ENCODE data around the gene MDC1. TPM values are rescaled to one million over a fixed set of nuclear protein-coding genes. Genes with fewer than 3 reads are reported as not detected.

MDC1 gene
- total and polyA plus RNA-seq, 2 of the 13 experiments (the other 11 are each of a cell fraction or from before 2014, with no cell fraction given) = 8.4 to 14.0 TPM

- TF ChIP-seq ZNF142 (CRISPR knock-in tag; IDR thresholded peaks at IDR 0.05) (peak; percentile 67; the same call in 1 of the 2 replicates), SP5 (CRISPR knock-in tag; IDR thresholded peaks at IDR 0.05; ENCODE audit: borderline replicate concordance, low read depth) (peak; percentile 77), THAP11 (CRISPR knock-in tag; IDR thresholded peaks at IDR 0.05) (peak; percentile 85), ZNF746 (CRISPR knock-in tag; IDR thresholded peaks at IDR 0.05) (no peak), CREM (IDR thresholded peaks at IDR 0.05) (0 out of 2 replicates have a peak, but pooled peaks have one; percentile 36), CREM (CRISPR knock-in tag; IDR thresholded peaks at IDR 0.05) (no peak; the same call in 1 of the 2 replicates), ZNF710 (CRISPR knock-in tag; IDR thresholded peaks at IDR 0.05; ENCODE audit: borderline replicate concordance) (0 out of 2 replicates have a peak, but pooled peaks have one; percentile 55), CERS6 (CRISPR knock-in tag; IDR thresholded peaks at IDR 0.05) (no peak), ZNF670 (CRISPR knock-in tag; IDR thresholded peaks at IDR 0.05; ENCODE audit: borderline replicate concordance) (no peak), ZNF354B (CRISPR knock-in tag; IDR thresholded peaks at IDR 0.05) (no peak), ZNF430 (CRISPR knock-in tag; IDR thresholded peaks at IDR 0.05) (peak; percentile 90; the same call in 1 of the 2 replicates), ZNF83 (CRISPR knock-in tag; IDR thresholded peaks at IDR 0.05; ENCODE audit: borderline replicate concordance) (peak; percentile 61; the same call in 1 of the 2 replicates), CBFB (CRISPR knock-in tag; IDR thresholded peaks at IDR 0.05) (no peak), ZNF34 (CRISPR knock-in tag; IDR thresholded peaks at IDR 0.05; ENCODE audit: borderline replicate concordance) (no peak), ZNF768 (CRISPR knock-in tag; IDR thresholded peaks at IDR 0.05) (peak; percentile 66), REXO4 (CRISPR knock-in tag; IDR thresholded peaks at IDR 0.05; ENCODE audit: borderline replicate concordance) (no peak), ZFY (CRISPR knock-in tag; IDR thresholded peaks at IDR 0.05) (peak; percentile 46), PATZ1 (CRISPR knock-in tag; IDR thresholded peaks at IDR 0.05) (peak; percentile 92), ZNF225 (CRISPR knock-in tag; IDR thresholded peaks at IDR 0.05) (no peak; the same call in 1 of the 2 replicates)
These were observed 4.3 kb upstream of the MDC1 start (continued) for GRCh38 chr6:30721198-30722024.

Measured in HepG2 (cell line).